LNCAP (cell line): ENCODE measurements around the gene NCOA3.

Experiments
- TF ChIP-seq, protein P1 (sequence below): fragments of 450-650 bp; IDR thresholded peaks from 2 replicates; pipeline ENCODE4 v1.5.1; 2017; ENCODE audit warnings: mild to moderate bottlenecking

NCOA3 gene

DNA sequence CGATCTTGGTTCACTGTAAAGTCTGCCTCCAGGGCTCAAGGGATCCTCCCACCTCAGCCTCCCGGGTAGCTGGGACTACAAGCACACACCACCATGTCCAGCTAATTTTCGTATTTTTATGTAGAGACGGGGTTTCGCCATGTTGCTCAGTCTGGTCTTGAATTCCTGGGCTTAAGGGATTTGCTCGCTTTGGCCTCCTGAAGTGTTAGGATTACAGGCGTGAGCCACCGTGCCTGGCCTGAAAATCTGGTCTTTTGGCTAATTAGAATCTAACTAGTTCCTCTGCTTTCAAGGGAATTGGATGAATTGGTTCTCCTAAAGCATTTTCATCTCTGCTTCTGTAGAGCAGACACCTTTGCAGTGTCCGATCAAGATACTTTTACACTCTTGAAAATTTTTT is 51.3 kb downstream of the NCOA3 start:
- TF ChIP-seq, protein P1, sequence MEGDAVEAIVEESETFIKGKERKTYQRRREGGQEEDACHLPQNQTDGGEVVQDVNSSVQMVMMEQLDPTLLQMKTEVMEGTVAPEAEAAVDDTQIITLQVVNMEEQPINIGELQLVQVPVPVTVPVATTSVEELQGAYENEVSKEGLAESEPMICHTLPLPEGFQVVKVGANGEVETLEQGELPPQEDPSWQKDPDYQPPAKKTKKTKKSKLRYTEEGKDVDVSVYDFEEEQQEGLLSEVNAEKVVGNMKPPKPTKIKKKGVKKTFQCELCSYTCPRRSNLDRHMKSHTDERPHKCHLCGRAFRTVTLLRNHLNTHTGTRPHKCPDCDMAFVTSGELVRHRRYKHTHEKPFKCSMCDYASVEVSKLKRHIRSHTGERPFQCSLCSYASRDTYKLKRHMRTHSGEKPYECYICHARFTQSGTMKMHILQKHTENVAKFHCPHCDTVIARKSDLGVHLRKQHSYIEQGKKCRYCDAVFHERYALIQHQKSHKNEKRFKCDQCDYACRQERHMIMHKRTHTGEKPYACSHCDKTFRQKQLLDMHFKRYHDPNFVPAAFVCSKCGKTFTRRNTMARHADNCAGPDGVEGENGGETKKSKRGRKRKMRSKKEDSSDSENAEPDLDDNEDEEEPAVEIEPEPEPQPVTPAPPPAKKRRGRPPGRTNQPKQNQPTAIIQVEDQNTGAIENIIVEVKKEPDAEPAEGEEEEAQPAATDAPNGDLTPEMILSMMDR: no peak

DNA sequence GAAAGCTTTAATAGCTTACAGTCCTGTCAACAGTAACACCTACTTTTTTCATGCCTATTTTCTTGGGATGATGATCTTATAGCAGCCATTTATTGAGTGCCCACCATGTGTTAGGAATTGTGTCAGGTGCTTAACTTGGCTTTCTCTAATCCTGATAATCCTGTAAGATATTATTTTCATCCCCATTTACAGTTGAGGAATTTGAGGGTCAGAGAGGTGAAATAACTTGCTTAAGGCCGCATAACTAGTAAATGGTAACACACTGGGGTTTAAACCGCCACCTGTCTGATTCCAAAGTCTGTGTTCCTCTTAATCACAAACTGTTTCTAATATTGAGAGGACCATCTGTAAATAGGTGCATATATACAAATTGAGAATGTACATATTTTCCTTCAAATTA is 55.5 kb downstream of the NCOA3 start:
- TF ChIP-seq, protein P1: no peak

DNA sequence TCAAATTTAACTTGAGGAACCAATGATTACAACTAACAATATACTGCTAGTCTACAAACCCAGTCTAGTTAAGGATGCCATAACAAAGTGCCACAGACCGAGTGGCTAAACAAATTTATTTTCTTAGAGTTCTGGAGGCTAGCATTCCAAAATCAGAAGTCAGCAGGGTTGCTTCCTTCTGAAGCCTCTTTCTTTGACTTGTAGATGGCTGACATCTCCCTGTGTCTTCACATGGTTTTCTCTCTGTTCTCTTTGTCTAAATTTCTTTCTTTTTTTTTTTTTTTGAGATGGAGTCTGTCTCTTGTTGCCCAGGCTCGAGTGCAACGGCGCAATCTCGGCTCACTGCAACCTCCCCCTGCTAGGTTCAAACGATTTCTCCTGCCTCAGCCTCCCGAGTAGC is 56.1 kb downstream of the NCOA3 start:
- TF ChIP-seq, protein P1: no peak

DNA sequence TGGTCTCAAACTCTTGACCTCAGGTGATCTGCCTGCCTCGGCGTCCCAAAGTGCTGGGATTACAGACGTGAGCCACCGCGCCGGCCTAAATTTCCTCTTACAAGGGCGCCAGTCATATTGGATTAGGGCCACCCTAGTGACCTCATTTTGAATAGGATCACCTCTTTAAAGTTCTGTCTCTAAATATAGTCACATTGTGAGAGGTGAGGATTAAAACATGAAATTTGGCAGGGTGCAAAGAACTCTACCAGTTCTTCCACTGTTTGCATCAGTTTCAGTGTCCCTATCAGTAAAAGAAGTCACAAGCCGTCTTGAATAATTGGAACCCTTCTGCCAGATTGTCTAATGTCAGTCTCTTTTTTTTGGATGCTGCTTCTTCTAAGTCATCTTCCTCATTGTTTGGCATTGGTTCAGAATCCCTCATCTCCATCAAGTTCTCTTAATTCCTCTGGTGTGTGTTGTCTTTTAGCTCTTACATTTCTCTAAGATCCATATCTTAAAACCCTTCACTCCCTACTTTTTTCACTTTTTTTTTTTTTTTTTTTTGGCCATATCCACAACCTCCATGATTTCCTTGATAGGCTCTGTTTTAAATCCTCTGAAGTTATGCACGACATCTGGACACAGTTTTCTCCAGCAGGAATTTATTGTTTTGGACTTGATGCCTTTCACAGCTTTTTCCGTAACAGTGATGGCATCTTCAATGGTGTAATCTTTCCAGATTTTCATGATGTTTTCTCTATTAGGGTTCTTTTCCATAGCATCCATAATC is 56.8 kb downstream of the NCOA3 start:
- TF ChIP-seq, protein P1: no peak

DNA sequence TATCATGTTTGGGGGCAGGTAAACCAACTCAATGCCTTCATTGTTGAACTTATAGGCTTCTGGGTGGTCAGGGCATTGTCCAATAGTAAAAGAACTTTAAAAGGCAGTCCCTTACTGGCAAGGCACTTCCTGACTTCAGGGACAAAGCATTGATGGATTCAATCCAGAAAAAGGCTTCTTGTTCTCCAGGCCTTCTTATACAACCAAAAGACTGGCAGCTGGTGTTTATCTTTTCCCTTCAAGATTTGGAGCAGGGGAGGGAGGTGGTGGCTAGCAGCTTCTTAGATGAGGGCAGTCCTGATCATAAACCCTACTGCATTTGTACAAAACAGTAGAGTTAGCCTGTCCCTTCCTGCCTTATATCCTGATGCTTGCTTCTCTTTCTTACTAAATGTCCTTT is 57.5 kb downstream of the NCOA3 start:
- TF ChIP-seq, protein P1: no peak

DNA sequence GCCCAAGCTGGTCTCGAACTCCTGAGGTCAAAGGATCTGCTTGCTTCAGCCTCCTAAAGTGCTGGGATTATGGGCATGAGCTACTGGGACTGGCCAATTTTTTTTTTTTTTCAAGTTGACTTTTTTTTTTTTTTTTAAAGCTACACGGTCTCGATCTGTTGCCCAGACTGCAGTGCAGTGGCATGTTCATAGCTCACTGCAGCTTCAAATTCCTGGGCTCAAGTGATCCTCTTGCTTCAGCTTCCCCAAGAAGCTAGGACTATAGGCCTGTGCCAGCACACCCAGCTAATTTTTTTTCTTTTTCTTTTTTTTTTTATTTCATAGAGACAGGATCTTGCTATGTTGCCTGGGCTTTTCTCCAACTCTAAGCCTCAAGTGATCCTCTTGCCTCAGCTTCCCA is 59.5 kb downstream of the NCOA3 start:
- TF ChIP-seq, protein P1: no peak

DNA sequence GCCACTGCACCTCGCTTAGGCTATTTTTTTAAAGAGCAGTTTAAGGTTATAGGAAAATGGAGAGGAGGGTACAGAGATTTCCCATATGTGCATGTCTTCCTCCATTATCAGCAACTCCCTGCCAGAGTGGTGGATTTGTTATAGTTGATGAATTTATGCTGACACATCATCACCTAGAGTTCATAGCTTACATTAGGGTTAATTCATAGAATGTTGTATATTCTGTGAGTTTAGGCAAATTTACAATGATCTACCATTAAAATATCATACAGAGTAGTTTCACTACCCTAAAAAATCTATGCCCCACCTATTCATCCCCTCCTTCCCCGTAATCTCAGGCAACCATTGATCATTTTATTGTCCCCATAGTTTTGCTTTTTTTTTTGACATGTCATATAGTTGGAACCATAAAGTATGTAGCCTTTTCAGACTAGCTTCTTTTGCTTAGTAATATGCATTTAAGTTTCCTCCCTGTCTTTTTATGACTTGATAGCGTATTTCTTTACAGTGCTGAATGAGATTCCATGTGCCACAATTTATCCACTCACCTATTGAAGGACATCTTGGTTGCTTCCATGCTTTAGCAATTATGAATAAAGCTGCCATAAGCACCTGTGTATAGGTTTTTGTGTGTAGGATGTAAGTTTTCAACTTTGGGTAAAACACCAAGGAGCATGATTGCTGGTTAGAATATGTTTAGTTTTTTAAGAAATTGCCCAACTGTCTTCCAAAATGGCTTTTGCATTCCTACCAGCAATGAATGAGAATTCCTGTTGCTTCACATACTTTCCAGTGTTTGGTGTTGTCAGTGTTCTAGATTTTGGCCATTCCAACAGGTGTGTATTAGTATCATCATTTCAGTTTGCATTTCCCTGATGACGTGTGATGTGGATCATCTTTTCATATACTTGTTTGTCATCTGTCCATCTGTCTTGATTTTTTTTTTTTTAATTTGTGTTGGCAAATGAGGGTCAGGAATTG is 60.2 kb downstream of the NCOA3 start:
- TF ChIP-seq, protein P1: no peak
